Peyer's patch (tissue), 4 donors: Measurements from ENCODE around the gene SLC32A1.

Experiments used
- POLR2A ChIP-seq, 2 donors: fragments of 450-650 bp; IDR thresholded peaks; one replicate each; pipeline ENCODE4 v1.5.1; 2017; ENCODE audit warnings: antibody characterized with exemption in 2 of 2, mild to moderate bottlenecking in 2 of 2, moderate library complexity in 2 of 2
- TF ChIP-seq, protein P1 (sequence below), 6 experiments: fragments of 450-650 bp in 4 of 6; fragments of 200-600 bp in 2 of 6; sonication (generic) in 1 of 6; IDR thresholded peaks; one replicate each; pipeline ENCODE4 v1.5.1; 2017 to 2019; ENCODE audit warnings: antibody characterized with exemption in 6 of 6, mild to moderate bottlenecking in 3 of 6, moderate library complexity in 1 of 6

DNA sequence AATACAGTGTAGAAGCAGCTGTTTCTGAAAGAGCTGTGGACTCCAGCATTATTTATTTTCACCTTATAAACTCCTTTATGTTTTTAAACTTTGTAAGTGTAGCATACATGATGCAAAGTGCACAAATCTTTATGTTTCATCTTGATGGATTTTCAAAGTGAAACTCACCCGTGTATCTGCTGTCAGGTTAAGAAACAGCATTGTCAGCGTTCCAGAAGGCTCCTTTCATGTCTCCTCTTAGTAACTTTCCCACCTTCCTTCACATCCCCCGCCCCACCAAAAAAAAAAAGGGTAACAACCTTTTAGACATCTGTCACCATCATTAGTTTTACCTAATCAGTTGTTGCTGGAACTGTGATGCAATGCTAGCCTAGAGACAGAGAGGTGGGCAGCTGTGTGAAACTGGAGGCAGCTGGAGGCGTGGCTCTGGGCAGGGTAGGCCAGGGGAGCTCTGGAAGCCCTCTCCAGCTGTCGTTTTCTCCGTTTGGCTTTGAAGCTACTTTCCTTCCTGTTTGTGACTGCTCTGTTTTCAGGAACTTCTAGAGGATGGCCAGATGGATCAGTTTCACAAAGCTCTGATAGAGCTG is 31.1 kb downstream of the SLC32A1 start:
- TF ChIP-seq, protein P1, sequence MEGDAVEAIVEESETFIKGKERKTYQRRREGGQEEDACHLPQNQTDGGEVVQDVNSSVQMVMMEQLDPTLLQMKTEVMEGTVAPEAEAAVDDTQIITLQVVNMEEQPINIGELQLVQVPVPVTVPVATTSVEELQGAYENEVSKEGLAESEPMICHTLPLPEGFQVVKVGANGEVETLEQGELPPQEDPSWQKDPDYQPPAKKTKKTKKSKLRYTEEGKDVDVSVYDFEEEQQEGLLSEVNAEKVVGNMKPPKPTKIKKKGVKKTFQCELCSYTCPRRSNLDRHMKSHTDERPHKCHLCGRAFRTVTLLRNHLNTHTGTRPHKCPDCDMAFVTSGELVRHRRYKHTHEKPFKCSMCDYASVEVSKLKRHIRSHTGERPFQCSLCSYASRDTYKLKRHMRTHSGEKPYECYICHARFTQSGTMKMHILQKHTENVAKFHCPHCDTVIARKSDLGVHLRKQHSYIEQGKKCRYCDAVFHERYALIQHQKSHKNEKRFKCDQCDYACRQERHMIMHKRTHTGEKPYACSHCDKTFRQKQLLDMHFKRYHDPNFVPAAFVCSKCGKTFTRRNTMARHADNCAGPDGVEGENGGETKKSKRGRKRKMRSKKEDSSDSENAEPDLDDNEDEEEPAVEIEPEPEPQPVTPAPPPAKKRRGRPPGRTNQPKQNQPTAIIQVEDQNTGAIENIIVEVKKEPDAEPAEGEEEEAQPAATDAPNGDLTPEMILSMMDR (IDR thresholded peaks at IDR 0.05): no peak
- TF ChIP-seq POLR2A (IDR thresholded peaks at IDR 0.05): no peak
